Body of pancreas (tissue), 4 donors: ENCODE measurements around the gene RPS6KA2.

Experiments used
- POLR2A ChIP-seq, 3 donors: fragments of 450-650 bp; IDR thresholded peaks; one replicate each; pipeline ENCODE4 v1.6.1; 2016; ENCODE audit warnings: antibody characterized with exemption in 3 of 3, mild to moderate bottlenecking in 2 of 3
- TF ChIP-seq, protein P1 (sequence below), 7 experiments: fragments of 450-650 bp in 4 of 7; fragments of 200-600 bp in 3 of 7; sonication (generic) in 3 of 7; IDR thresholded peaks; one replicate each; pipeline ENCODE4 v1.5.1; 2016 to 2019; ENCODE audit warnings: antibody characterized with exemption in 7 of 7

DNA sequence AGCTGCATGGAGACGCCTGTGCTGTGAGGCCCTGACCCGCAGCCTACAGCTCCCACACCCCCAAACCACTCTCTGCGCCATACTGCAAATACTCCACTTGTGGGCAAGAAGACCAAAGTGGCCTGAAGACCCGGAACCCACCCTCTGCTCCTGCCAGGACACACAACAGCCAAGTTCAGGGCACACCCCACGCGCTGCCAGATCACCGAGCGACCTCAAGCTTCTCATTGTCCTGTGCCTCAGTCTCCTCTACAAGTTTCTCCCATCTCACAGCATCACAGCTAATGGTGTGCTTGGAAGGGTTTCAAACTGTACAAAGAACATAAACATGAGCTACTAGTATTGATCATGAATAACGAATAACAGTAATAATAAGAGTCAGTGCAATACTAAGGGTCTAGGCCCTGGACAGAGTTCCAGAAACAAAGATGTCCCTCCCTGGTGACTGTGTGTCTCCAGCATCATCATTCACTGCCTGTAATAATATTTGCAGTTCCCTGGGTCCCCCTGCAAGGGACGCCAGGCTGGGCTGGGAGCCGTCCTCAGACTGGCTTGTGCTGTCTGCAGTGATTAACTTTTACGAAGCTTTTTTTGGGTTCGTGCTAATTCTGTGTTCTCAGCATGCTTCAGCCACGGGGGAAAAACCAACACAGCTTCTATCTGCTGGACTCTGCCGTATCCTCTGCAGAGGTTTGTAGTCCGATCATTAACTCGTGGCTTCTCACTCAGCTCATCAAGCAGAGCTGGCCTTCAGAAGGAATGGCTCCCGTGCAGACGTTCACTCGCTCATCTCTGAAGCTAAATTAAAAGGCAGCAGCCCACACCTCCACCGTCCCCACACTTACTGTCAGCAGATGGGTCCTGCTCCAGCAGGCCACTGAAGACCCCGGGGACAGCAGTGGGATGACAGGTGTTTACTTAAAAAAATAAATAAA lies 162.7 kb downstream of the RPS6KA2 start:
- TF ChIP-seq, protein P1, sequence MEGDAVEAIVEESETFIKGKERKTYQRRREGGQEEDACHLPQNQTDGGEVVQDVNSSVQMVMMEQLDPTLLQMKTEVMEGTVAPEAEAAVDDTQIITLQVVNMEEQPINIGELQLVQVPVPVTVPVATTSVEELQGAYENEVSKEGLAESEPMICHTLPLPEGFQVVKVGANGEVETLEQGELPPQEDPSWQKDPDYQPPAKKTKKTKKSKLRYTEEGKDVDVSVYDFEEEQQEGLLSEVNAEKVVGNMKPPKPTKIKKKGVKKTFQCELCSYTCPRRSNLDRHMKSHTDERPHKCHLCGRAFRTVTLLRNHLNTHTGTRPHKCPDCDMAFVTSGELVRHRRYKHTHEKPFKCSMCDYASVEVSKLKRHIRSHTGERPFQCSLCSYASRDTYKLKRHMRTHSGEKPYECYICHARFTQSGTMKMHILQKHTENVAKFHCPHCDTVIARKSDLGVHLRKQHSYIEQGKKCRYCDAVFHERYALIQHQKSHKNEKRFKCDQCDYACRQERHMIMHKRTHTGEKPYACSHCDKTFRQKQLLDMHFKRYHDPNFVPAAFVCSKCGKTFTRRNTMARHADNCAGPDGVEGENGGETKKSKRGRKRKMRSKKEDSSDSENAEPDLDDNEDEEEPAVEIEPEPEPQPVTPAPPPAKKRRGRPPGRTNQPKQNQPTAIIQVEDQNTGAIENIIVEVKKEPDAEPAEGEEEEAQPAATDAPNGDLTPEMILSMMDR (IDR thresholded peaks at IDR 0.05), result no peak
- no peak for TF ChIP-seq POLR2A (IDR thresholded peaks at IDR 0.05)
